Cardiac fibroblast (primary cell): ENCODE measurements around the gene KCNAB1.
A peak's percentile ranks its signal among the peaks of the same experiment; 100 is the strongest.
"Not testable (repeated sequence)": the region's sequence is repeated elsewhere in the genome, so short reads cannot be mapped to it uniquely, and the experiment has no call there.

Experiments used
- DNase-seq, 2 donors: peaks; one replicate each; pipeline versions ENCODE4 v3.0.0 to v3.0.0-alpha.2; 2010; ENCODE audit warnings: low read depth in 2 of 2
- H3K4me3 ChIP-seq, 2 donors: replicated peaks in 1 of 2; 1 replicate in 1 of 2; 2 replicates in 1 of 2; pipeline ENCODE4 v1.5.1; 2011; ENCODE audit warnings: low read depth in 2 of 2, low read length in 2 of 2, mild to moderate bottlenecking in 2 of 2, moderate library complexity in 1 of 2
- TF ChIP-seq, protein P1 (sequence below): IDR thresholded peaks from one replicate; pipeline ENCODE4 v1.5.1; 2011; ENCODE audit warnings: low read depth, mild to moderate bottlenecking, low read length, inconsistent platforms

KCNAB1 gene

DNA sequence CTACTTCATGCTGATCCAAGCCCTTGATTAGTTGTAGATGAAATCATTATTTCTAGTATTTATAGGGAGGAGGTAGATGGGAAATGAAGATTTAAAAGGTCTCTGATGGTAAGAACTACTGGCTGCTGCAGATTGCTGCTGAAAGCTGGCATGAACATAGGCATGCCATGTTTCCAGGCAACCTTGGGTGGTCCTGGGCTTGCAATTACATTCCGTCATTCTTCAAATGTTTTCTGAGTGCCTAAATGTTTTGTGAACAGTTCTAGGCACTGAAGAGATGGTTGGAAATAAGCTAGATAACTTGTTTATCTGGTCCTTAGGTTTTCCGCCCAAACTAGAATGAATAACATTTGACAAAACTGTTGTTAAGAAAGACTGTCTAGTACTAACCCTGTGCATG lies 95.8 kb downstream of the KCNAB1 start:
- TF ChIP-seq, protein P1, sequence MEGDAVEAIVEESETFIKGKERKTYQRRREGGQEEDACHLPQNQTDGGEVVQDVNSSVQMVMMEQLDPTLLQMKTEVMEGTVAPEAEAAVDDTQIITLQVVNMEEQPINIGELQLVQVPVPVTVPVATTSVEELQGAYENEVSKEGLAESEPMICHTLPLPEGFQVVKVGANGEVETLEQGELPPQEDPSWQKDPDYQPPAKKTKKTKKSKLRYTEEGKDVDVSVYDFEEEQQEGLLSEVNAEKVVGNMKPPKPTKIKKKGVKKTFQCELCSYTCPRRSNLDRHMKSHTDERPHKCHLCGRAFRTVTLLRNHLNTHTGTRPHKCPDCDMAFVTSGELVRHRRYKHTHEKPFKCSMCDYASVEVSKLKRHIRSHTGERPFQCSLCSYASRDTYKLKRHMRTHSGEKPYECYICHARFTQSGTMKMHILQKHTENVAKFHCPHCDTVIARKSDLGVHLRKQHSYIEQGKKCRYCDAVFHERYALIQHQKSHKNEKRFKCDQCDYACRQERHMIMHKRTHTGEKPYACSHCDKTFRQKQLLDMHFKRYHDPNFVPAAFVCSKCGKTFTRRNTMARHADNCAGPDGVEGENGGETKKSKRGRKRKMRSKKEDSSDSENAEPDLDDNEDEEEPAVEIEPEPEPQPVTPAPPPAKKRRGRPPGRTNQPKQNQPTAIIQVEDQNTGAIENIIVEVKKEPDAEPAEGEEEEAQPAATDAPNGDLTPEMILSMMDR, result no peak
- DNase-seq, result no peak
- no peak overlapping the region for H3K4me3 ChIP-seq

DNA sequence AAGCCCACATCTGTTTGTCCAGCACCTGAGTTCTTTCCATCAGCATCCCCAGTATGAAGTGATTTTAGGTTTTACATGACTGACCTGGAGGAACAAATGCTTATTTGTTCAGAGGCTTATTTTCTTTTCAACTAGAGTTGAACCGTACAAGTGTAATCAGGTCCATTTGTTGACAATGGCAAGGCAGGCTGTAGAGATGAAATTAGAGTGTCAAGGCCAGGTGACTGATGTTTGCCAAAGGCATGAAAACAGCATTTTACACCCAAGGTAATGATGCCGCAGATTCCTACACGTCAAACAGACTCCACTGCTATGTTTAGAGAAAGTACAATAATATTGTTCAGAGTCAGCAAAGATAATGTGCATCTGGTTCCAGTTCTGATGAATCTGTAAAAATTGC lies 96.5 kb downstream of the KCNAB1 start:
- H3K4me3 ChIP-seq, result no peak overlapping the region
- DNase-seq, result no peak
- TF ChIP-seq, protein P1, result no peak

DNA sequence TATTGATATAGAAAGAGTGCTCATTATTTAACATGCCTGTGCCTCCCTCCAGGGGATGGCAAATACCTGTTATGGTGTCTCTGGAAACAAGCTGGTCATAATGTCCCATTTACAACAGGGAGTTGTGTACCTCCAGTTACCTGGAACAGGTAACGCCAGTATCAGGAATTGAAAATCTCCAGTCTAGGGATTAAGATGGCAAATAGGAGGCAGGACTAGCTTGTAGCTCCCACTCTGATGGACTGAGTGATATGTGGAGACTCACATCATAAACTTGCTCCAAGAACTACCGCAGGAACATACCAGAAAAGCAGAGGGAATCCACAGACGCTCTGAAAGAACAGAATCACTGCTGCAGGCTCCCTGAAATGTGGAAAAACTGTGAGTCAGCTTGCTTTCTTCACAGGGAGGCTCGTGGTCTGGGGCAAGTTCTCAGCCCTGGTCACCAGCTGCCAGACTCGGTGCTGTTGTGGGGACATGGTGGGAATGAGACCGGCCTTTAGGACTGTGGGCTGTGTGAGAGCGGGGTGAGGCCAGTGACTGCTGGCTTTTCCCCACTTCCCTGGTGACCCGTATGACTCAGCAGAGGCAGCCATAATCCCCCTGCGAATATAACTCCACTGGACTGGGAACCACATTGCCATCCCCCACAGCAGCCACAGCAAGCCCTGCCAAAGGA lies 97.4 kb downstream of the KCNAB1 start:
- peak in 1 of 2 donors; percentile 67 for DNase-seq
- TF ChIP-seq, protein P1, result no peak

DNA sequence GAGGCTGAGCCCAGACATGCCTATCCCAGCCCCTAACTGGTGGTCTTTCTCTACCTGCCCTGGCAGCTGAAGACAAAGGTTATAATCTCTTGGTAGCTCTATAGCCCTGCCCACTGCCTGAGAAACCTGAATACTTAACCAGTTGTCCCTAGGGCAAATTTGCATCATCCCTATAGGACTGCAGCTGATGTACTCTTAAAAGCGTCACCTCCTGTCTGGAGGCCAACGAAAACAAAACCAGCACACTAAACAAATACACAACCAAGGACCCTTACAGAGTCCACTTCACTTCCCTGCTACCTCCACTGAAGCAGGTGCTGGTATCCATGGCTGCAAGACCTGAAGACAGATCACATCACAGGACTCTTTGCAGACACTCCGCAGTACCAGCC lies 98.0 kb downstream of the KCNAB1 start:
- no peak overlapping the region for H3K4me3 ChIP-seq
- TF ChIP-seq, protein P1, result no peak

More for the DNA sequence above, 97.4 kb downstream of the KCNAB1 start:
- no peak overlapping the region for H3K4me3 ChIP-seq

DNA sequence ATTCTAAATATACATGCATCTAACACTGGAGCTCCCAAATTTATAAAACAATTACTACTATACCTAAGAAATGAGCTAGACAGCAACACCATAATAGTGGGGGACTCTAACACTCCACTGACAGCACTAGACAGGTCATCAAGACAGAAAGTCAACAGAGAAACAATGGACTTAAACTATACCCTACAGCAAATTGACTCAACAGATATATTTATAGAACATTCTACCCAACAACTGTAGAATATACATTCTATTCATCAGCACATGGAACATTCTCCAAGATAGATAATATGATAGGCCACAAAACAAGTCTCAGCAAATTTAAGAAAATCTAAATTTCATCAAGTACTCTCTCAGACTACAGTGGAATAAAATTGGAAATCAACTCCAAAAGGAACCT lies 102.0 kb downstream of the KCNAB1 start:
- H3K4me3 ChIP-seq, DNase-seq: not testable (repeated sequence)

More for the DNA sequence above, 98.0 kb downstream of the KCNAB1 start:
- DNase-seq, result peak in 1 of 2 donors; percentile 81

DNA sequence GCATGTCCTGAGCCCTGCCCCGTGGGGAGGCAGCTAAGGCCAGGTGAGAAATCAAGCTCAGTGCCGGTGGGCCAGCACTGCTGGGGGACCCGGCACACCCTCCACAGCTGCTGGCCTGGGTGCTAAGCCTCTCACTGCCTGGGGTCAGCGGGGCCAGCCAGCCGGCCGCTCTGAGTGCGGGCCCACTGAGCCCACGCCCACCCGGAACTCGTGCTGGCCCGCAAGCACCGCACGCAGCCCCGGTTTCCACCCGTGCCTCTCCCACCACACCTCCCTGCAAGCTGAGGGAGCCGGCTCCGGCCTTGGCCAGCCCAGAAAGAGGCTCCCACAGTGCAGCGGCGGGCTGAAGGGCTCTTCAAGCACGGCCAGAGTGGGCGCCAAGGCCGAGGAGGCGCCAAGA lies 103.7 kb downstream of the KCNAB1 start:
- not testable (repeated sequence) for H3K4me3 ChIP-seq, DNase-seq

DNA sequence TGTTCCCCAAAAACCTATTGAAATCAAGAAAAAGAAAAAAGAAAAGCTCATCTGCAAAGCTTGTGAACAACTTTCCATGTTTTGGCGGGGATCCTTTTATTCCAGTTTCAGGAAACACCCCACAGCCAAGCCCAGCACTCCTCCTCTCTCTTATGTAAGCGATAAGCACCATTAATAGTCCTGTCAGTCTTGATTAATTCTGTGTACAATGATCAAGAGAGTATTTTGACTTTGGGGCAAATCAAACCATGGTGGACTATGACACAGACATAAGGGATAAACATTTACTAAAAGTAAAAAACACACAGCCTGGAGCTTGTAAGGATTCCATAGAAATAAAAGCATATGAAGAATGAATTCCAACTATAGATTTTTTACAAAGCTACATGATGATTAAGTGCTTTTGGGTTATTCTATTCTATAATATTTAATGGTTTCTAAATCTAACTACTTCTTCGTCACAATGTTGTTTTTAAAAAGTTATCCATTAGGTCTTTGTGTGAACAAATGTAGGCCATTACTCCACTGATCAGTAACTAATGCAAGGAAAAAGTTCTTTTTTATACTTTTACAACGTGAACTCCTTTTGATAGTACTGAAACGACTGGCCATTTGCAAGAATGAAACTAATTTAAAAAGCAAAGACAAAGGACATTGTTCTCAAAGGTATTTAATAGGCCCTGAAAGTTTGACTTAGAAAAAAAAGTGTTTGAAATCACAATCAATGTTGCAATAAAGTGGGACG lies 106.5 kb downstream of the KCNAB1 start:
- H3K4me3 ChIP-seq, result no peak overlapping the region
- no peak for DNase-seq
- TF ChIP-seq, protein P1, result no peak

DNA sequence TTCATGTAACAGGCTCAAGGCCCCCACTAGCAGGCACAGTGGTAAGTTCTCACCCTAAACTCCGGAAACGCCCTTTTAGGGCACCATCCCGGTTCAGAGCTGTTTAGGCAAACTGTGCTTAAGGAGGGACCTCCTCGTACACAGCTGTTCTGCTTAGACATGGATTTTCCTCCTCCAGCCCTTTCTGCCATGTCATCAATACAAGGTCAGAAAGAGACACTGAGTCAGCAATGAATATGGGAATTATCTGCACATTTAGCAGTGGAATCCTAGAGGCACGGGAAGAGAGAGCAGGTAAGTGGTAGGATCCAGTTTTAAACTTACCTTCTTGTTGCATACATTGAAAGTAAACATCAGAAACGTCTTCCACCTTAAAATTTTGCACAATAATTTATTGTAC lies 107.3 kb downstream of the KCNAB1 start:
- no peak for DNase-seq
- no peak overlapping the region for H3K4me3 ChIP-seq
- TF ChIP-seq, protein P1, result no peak
